Retinal pigment epithelial cell (primary cell): ENCODE results near the gene MEN1.
"Not testable (repeated sequence)": the region's sequence is repeated elsewhere in the genome, so short reads cannot be mapped to it uniquely, and the experiment has no call there.

Source experiments
- DNase-seq: peaks from one replicate; pipeline ENCODE4 v3.0.0-alpha.2; 2010; ENCODE audit warnings: low read depth
- H3K4me3 ChIP-seq: 2 replicates; pipeline ENCODE4 v1.5.1; 2011; ENCODE audit warnings: mild to moderate bottlenecking, low read length, control low read depth, moderate library complexity
- CTCF ChIP-seq: conservative IDR thresholded peaks from 2 replicates; pipeline ENCODE4 v1.5.1; 2011; ENCODE audit warnings: low read depth, low read length, control low read depth, inconsistent platforms

Gene MEN1

DNA sequence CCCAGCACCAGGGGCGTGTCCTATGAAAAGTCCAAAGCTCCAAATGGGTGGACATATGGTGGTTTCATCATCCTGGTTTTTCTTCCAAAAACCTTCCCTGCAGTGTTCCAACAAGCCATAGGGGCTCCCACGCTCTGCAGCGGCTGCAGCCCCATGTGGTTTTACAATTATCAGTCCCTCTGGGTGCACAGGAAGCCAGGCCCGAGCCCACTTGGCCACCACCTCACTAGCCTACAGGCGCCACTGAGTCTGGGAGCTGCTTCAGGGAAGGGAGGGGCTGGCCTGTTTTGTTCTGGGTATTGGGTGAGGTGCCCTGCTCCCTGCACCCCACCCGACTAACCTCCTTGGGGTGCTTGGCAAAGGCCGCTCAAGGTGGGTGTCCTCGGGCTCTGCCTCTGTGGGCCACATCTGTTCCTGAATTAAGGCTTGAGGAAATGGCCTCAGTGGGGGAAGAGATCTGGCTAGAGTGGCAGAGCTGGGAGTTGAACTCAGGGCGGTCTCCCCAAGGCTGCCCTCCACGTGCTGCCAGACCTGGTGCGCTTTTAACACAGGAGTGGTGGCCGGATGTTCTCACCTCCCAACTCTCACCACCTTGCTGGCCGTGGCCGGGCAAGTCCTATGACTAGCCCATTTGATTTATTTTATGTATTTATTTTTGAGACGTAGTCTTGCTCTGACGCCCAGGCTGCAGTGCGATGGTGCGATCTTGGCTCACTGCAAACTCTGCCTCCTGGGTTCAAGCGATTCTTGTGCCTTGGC lies 39.4 kb upstream of the MEN1 start:
- TF ChIP-seq CTCF: peak; percentile 2
- no peak overlapping the region for H3K4me3 ChIP-seq
- no peak for DNase-seq

DNA sequence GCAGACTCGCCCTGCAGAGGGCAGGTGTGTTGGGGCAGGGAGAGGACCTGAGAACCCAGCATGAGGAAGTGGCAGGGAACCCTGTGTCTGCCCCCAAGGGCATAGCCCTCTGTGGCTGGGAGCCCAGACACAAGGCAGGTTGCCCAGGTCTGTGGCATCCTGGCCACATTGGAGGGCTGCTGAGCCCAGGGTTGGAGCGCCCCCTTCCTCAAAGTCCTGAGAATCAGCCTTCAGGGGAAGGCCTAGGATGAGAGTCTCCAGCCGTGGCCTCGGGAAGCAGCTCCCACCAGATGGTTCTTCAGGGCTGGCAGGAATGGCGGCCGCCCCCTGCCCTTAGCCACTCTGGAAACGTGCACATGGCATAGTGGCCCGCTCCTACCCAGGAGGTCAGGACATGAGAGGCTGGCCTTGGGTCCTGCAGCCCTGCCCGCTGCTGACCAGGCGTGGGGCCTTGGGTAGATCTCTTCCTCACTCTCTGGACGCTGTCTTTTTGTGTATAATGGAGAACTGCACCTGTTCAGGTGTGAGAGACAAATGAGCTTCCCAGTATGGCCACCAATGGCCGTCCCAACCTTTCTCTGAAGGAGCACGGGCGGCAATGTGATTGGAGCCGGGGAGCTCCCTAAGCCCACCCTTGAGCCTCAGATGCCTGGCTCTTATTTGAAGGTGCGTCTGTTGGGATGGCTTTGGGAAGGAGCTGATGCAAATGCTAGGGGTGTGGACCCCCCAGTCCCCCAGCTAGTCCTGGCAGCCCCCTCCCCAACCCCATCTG lies 38.7 kb upstream of the MEN1 start:
- peak; percentile 31 for TF ChIP-seq CTCF
- H3K4me3 ChIP-seq: no peak overlapping the region
- no peak for DNase-seq

DNA sequence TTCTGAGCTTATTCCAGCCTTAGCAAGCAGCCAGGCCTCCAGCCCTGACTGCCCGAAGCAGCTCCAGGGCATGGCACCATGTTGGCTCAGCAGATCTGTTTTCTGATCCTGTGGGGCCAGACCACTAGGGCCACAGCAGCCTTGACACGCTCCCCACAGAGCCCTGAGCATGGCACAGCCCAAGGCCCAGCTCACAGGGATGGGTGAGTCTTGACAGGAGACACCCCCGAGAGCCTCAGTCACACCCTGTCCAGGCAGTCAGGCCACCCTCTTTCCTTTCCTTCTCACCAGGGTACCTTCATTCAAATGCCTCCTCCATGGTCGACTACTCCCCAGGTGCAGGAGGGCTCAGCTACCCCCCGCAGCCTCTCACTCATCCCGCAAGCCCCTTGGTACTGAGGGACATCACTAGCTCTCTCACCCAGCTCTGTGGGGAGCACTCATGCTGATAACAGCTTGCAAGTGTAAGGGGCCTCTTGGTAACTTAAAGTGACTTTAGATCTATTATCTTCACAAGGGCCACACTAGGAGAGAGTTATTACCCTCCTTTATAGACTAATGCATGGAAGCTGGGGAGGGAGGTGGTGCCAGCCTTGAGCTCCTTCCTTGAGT lies 38.0 kb upstream of the MEN1 start:
- DNase-seq: no peak
- TF ChIP-seq CTCF: no peak
- H3K4me3 ChIP-seq: no peak overlapping the region

DNA sequence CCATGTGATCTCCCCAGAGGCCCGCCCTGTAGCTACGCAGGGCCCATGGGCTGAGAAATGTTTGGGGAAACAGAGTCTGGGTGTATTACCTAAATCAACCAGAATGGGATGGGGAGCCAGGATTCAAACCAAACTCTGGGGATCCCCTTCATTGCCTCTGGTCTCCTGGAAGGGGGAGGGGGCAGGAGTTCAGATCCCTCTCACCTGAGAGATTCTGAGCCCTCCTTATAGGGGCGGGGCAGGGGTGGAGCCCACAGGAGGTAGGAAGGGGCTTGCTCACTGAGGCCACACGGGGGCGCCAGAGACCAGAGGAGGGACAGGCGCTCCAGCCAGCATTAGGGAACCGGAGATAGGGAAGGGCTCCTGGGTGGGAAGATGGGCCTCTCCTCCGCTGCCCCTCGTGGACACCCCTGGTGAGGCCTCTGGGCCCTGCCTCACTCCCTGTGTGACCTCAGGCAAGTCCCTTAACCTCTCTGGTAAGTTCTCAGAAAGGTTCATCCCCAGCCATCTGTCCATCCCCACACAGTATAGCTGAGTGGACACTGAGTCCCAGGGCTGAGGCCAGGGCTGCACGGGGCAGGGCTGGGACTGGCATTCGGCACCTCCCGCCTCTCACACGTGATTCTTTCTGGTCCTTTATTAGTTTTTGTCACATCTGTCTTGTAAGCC lies 36.8 kb upstream of the MEN1 start:
- no peak overlapping the region for H3K4me3 ChIP-seq
- peak; percentile 86 for TF ChIP-seq CTCF
- no peak for DNase-seq

DNA sequence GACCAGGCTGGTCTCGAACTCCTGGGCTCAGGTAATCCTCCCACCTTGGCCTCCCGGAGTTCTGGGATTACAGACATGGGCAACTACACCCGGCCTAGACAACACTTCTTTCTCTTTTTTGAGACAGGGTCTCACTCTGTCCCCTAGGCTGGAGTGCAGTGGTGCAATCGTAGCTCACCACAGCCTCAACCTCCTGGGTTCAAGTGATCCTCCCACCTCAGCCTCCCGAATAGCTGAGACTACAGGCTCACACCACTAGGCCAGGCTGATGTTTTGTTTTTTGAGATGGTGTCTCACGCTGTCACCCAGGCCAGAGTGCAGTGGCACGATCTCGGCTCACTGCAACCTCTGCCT lies 35.4 kb upstream of the MEN1 start:
- not testable (repeated sequence) for DNase-seq, H3K4me3 ChIP-seq

DNA sequence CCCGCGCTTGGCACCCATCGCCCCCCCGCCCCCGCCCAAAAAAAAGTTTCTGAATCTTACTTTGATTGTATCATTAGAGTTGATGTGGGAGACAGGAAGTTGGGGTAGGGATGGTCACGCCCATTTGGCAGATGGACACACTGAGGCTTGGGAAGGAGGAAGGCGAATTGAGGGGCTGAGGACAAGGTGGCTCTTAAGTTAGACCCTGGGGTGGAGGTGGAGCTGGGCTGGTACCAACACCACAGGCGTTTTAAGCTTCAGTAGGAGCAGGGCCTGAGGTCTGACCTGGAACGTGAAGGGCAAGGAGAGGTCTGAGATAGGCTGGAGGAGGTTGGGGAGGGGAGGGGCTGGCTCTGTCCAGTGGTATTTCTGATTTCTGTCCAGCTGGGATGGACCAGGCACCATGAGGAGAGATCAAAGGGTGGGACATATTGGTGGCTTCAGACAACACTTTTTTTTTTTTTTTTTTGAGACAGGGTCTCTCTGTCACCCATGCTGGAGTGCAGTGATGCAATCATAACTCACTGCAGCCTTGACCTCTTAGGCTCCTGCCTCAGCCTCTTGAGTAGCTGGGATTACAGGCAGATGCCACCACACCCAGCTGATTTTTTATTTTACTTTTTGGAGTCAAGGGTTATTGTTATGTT lies 34.9 kb upstream of the MEN1 start:
- peak overlapping the region; percentile 40 for H3K4me3 ChIP-seq
- TF ChIP-seq CTCF: no peak
- no peak for DNase-seq
